K562 (cell line): ENCODE measurements around the gene SND1. TPM values are rescaled to one million over a fixed set of nuclear protein-coding genes. Genes with fewer than 3 reads are reported as not detected.

Source experiments
- BCL6 ChIP-seq: fragments of 250-450 bp; sonication (Bioruptor Pico); IDR thresholded peaks from 2 replicates; pipeline ENCODE4 v1.4.0; 2020
- CBFA2T3 ChIP-seq: fragments of 450-650 bp; IDR thresholded peaks from 2 replicates; pipeline ENCODE4 v1.6.1; 2017
- COPS2 ChIP-seq: fragments of 450-650 bp; conservative IDR thresholded peaks from 2 replicates; pipeline ENCODE4 v1.6.1; 2016; ENCODE audit warnings: mild to moderate bottlenecking, moderate library complexity
- CREB1 ChIP-seq, 2 experiments: sonication (generic) in 1 of 2; formaldehyde crosslinking in 1 of 2; IDR thresholded peaks; 2 replicates each; pipeline versions ENCODE4 v1.6.1 to v1.8.0; 2012 to 2022; ENCODE audit warnings: inconsistent platforms in 1 of 2, mild to moderate bottlenecking in 1 of 2, missing genetic modification reagents in 1 of 2, moderate library complexity in 1 of 2
- EGR1 ChIP-seq: fragments of 450-650 bp; conservative IDR thresholded peaks from 2 replicates; pipeline ENCODE4 v1.6.1; 2017; ENCODE audit warnings: mild to moderate bottlenecking
- ESRRA ChIP-seq: fragments of 450-650 bp; IDR thresholded peaks from 2 replicates; pipeline ENCODE4 v1.6.1; 2014; ENCODE audit warnings: low read depth, mild to moderate bottlenecking, moderate library complexity, borderline replicate concordance
- FOXP4 ChIP-seq: sonication (generic); formaldehyde crosslinking; IDR thresholded peaks from 2 replicates; pipeline ENCODE4 v1.8.0; 2022; ENCODE audit warnings: mild to moderate bottlenecking, missing genetic modification reagents, borderline replicate concordance
- MLLT1 ChIP-seq, 2 experiments: fragments of 450-650 bp; IDR thresholded peaks; 2 replicates each; pipeline ENCODE4 v1.6.1; 2016
- NFXL1 ChIP-seq: fragments of 450-650 bp; formaldehyde crosslinking; IDR thresholded peaks from 2 replicates; pipeline ENCODE4 v1.4.0; 2021; ENCODE audit warnings: mild to moderate bottlenecking
- PHB ChIP-seq: fragments of 250-450 bp; sonication (Bioruptor Pico); IDR thresholded peaks from 2 replicates; pipeline ENCODE4 v1.5.0; 2021
- PKNOX1 ChIP-seq: fragments of 450-650 bp; IDR thresholded peaks from 2 replicates; pipeline ENCODE4 v1.6.1; 2016
- REST ChIP-seq, 2 experiments: fragments of 450-650 bp; formaldehyde crosslinking in 1 of 2; IDR thresholded peaks; 2 replicates each; pipeline versions ENCODE4 v1.4.0 to v1.6.1; 2014 to 2020; ENCODE audit warnings: mild to moderate bottlenecking in 2 of 2, borderline replicate concordance in 1 of 2, low read depth in 1 of 2
- THRAP3 ChIP-seq: fragments of 450-650 bp; IDR thresholded peaks from 2 replicates; pipeline ENCODE4 v1.6.1; 2016; ENCODE audit warnings: mild to moderate bottlenecking, inconsistent platforms, borderline replicate concordance
- ZEB2 ChIP-seq: fragments of 450-650 bp; IDR thresholded peaks from 2 replicates; pipeline ENCODE4 v1.6.1; 2016
- ZNF124 ChIP-seq: sonication (generic); formaldehyde crosslinking; IDR thresholded peaks from 2 replicates; pipeline ENCODE4 v1.8.1; 2022; ENCODE audit warnings: missing genetic modification reagents
- ZNF41 ChIP-seq: fragments of 250-450 bp; sonication (Bioruptor Pico); conservative IDR thresholded peaks from 2 replicates; pipeline ENCODE4 v1.4.0; 2020; ENCODE audit warnings: mild to moderate bottlenecking
- ZNF507 ChIP-seq: conservative IDR thresholded peaks from 2 replicates; pipeline ENCODE4 v1.6.1; 2017; ENCODE audit warnings: missing genetic modification characterization, missing compliant biosample characterization
- polyA plus RNA-seq, 8 experiments: library from polyadenylated mRNA; depleted of rRNA in 4 of 8; stranded (reverse) in 5 of 8; unstranded in 3 of 8; fragments of >200 nt; fragmentation: Nextera tagmentation in 2 of 8; fragmentation: Illumina TruSeq in 1 of 8; extraction: Ambion mirVana in 2 of 8; extraction: Trizol in 1 of 8; gene quantifications; 2 replicates each; pipeline versions ENCODE4 v1.2.1 to v1.2.3, GENCODE V29; 2011 to 2014; ENCODE audit warnings: inconsistent platforms in 1 of 8, missing spikeins in 1 of 8
- total RNA-seq, 7 experiments: library from RNA; depleted of rRNA in 6 of 7; stranded (reverse); fragments of >200 nt in 6 of 7; fragmentation: Illumina TruSeq in 2 of 7; extraction: Trizol in 2 of 7; gene quantifications; 2 replicates each; pipeline versions ENCODE4 v1.2.1 to v1.2.3, GENCODE V29; 2011 to 2021; ENCODE audit warnings: low replicate concordance in 1 of 7

The SND1 gene
- total and polyA plus RNA-seq, 9 of the 15 experiments (the other 6 are each of a cell fraction or from before 2014, with no cell fraction given) = 46.5 to 307 (median 191) TPM

GRCh38 chr7:127803626-127804025, 151.6 kb downstream of the SND1 start (continued):
- TF ChIP-seq FOXP4 (no peak), ZEB2 (0 out of 2 replicates have a peak, but pooled peaks have one; percentile 25), PHB (CRISPR knock-in tag) (no peak), CREB1 (IDR thresholded peaks at IDR 0.05) (no peak), CREB1 (CRISPR knock-in tag; IDR thresholded peaks at IDR 0.05) (no peak), BCL6 (CRISPR knock-in tag) (no peak), MLLT1 (IDR thresholded peaks at IDR 0.05) (no peak), CBFA2T3 (peak; percentile 7; the same call in 1 of the 2 replicates), NFXL1 (no peak), COPS2 (no peak), ZNF507 (tag) (no peak), REST (IDR thresholded peaks at IDR 0.05; ENCODE audit: borderline replicate concordance) (no peak), REST (CRISPR knock-in tag; IDR thresholded peaks at IDR 0.05; ENCODE audit: low read depth) (no peak), ZNF124 (CRISPR knock-in tag) (no peak), ZNF41 (CRISPR knock-in tag) (no peak), PKNOX1 (peak; percentile 20; the same call in 1 of the 2 replicates), EGR1 (peak; percentile 21; the same call in 1 of the 2 replicates), THRAP3 (no peak), ESRRA (no peak)
